NCI-H2081 treated with DMSO at 0.1 percent for 48 hours (cell line): Measurements from ENCODE around the gene MYO15A.

Source experiments
- DNase-seq: peaks from one replicate; lab custom pipeline; 2025; lab: John Stamatoyannopoulos, UW

Gene MYO15A

GRCh38 chr17:18158022-18158600 is 49.6 kb downstream of the MYO15A start:
- DNase-seq, result no peak

- no peak for DNase-seq
Observed at GRCh38 chr17:18159551-18160120, 51.1 kb downstream of the MYO15A start.

- no peak for DNase-seq
Observed at GRCh38 chr17:18160128-18160856, 51.7 kb downstream of the MYO15A start.

GRCh38 chr17:18161207-18162145 is 52.9 kb downstream of the MYO15A start:
- DNase-seq, result no peak

- no peak for DNase-seq
Observed at GRCh38 chr17:18163547-18163946, 55.0 kb downstream of the MYO15A start.

GRCh38 chr17:18166894-18167293 is 58.3 kb downstream of the MYO15A start:
- no peak for DNase-seq

- no peak for DNase-seq
Observed at GRCh38 chr17:18167421-18167820, 58.9 kb downstream of the MYO15A start.

GRCh38 chr17:18172531-18173278 is 64.1 kb downstream of the MYO15A start:
- DNase-seq, result no peak

GRCh38 chr17:18173740-18174139 is 65.2 kb downstream of the MYO15A start:
- no peak for DNase-seq

- no peak for DNase-seq
Observed at GRCh38 chr17:18176176-18176575, 67.6 kb downstream of the MYO15A start.

GRCh38 chr17:18177133-18177532 is 68.6 kb downstream of the MYO15A start:
- DNase-seq, result no peak

- DNase-seq, result no peak
Observed at GRCh38 chr17:18177722-18178121, 69.2 kb downstream of the MYO15A start.

GRCh38 chr17:18179196-18179595 is 70.6 kb downstream of the MYO15A start:
- DNase-seq, result no peak

- DNase-seq, result no peak
Observed at GRCh38 chr17:18179804-18180203, 71.2 kb downstream of the MYO15A start.

- DNase-seq, result no peak
Observed at GRCh38 chr17:18181358-18181757, 72.8 kb downstream of the MYO15A start.

- DNase-seq, result no peak
Observed at GRCh38 chr17:18182110-18182977, 73.8 kb downstream of the MYO15A start.

GRCh38 chr17:18182978-18183333 is 74.4 kb downstream of the MYO15A start:
- DNase-seq, result no peak

- peak; percentile 93 for DNase-seq
Observed at GRCh38 chr17:18183334-18184142, 75.0 kb downstream of the MYO15A start, which contains the start of gene ALKBH5. Gene ALKBH5 (plus strand): TSS chr17:18183828. CDS start chr17:18184244, 416 bp downstream.

GRCh38 chr17:18184143-18185031 is 75.8 kb downstream of the MYO15A start:
- no peak for DNase-seq
